C4-2B (cell line): Measurements from ENCODE around the gene RIC3.

Source experiments
- ZFX ChIP-seq: fragments of 450-650 bp; IDR thresholded peaks from 2 replicates; pipeline ENCODE4 v1.6.1; 2017
- TF ChIP-seq, protein P1 (sequence below): fragments of 450-650 bp; conservative IDR thresholded peaks from 2 replicates; pipeline ENCODE4 v1.5.1; 2017; ENCODE audit warnings: mild to moderate bottlenecking

DNA sequence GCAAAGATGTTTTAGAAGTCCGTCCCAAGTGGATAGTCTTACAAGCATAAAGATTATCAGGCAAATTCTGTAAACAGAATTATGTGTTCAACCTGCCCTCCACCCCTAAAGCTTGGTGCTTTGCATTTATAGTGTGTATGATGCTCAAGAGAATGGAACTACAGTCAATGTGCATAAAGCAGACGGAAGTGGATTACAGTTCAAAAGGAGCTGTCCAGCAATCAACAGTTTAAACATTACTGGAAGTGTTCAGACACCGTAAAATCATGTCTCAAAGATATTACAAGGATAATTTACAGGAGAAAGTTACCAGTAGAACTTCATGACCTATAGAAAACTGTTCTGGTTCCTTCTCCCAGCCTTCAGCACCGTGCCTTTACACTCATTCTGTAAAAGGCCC is 1.0 kb downstream of the RIC3 start:
- TF ChIP-seq, protein P1, sequence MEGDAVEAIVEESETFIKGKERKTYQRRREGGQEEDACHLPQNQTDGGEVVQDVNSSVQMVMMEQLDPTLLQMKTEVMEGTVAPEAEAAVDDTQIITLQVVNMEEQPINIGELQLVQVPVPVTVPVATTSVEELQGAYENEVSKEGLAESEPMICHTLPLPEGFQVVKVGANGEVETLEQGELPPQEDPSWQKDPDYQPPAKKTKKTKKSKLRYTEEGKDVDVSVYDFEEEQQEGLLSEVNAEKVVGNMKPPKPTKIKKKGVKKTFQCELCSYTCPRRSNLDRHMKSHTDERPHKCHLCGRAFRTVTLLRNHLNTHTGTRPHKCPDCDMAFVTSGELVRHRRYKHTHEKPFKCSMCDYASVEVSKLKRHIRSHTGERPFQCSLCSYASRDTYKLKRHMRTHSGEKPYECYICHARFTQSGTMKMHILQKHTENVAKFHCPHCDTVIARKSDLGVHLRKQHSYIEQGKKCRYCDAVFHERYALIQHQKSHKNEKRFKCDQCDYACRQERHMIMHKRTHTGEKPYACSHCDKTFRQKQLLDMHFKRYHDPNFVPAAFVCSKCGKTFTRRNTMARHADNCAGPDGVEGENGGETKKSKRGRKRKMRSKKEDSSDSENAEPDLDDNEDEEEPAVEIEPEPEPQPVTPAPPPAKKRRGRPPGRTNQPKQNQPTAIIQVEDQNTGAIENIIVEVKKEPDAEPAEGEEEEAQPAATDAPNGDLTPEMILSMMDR = no peak
- no peak for TF ChIP-seq ZFX
